ENCODE measurements around the gene CAND2. TPM values are rescaled to one million over a fixed set of nuclear protein-coding genes. Genes with fewer than 3 reads are reported as not detected.
"Not testable (repeated sequence)": the region's sequence is repeated elsewhere in the genome, so short reads cannot be mapped to it uniquely, and the experiment has no call there.

The CAND2 gene
- total RNA-seq, 8 experiments from 2014 or later = 0.97 to 12.4 (median 8.3) TPM

DNA sequence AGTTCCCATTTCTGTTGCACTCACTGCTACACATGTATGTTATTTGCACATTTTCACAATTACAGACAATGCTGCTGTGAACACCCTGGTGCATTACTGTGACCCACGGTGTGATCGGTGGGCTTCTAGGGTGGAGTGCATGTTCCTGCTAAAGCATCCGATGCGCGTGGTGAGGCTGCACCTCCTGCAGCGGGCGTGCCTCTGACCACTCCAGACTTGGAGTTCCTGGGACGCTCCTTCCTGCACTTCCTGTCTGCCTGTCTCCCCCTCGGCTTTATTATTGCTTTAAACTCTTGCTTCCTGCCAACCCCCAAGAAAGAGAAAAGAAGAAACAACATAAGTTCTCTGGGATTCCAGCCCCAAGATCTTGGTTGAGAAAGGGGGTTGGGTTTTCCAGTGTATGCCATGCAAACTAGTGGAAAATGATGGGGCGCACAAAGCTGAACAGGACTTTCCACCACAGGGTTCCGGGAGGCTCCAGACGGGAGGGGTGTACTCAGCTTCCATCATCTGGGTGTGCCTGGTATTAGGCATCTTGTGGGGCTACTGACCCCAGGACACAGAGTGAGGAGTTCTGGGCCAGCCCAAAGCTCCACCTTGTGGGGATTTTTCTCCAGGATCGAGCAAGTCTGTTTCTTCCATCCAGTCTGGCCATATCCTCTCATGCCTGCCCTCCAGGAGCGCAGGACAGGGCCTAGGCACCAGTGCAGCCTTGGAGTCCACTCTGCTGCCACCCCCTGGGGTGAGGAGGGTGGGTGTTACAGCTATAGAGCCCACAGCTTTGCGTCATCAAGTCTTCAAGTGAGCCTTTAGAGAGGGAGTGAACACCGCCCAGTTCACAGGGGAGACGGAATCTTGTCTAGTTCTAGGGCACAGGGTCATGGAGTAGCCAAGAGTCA is 33.7 kb downstream of the CAND2 start:
- no peaks in the 10 kb centered on the region for H3K4me1 ChIP-seq (replicated peaks in 1 of 2)
- in situ Hi-C loops (cut with MboI; ENCODE audit: low pct_unique_long_range_greater_than_20kb in 2 of 9, low sequenced_read_pairs in 9 of 9, unreplicated experiment in 9 of 9) = loop anchor here in 1 of 9 experiments (10.0 kb wide), 1 partner anchor 125 kb away; no protein-coding TSS in a partner anchor
- H3K27ac ChIP-seq = no peak overlapping the region
- 40 to 97% (median 68%) methylated on average over 1 to 10 of the region's 17 CpGs; no CpG with 5 or more reads in 1 of the 10 experiments for WGBS, 10 experiments
- ATAC-seq (replicated peaks in 6 of 8) = peak; percentile 11 to 44 (median 34)
- no peak overlapping the region for H3K4me3 ChIP-seq

DNA sequence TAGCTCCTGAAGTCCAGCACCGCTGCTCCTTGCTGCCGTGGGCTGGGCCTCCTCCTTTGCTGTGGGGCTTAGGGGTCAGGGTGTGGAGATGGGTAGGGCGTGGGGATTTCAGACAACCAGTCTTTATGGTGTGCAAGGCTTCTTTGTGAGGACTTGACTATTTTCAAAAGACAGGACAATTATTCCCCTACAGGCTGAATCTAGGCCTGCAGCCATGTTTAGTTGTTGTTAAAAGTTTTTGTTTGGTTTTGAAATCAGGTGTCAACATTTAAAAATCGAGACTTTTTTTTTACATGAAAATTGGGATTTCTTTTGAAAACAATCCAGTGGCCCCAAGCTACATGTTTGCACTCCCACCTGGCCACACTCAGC is 34.3 kb downstream of the CAND2 start:
- Histone ChIP-seq H3K27ac (no peak overlapping the region), H3K4me3 (no peak overlapping the region), H3K4me1 (replicated peaks in 1 of 2) (no peaks in the 10 kb centered on the region)
- in situ Hi-C loops (cut with MboI; ENCODE audit: low pct_unique_long_range_greater_than_20kb in 2 of 9, low sequenced_read_pairs in 9 of 9, unreplicated experiment in 9 of 9) = no loop called here
- ATAC-seq (replicated peaks in 6 of 8) = peak in 5 of 8 experiments; percentile 15 to 20 (median 20)
- 25 to 100% (median 88%) methylated on average over 1 to 2 of the region's 4 CpGs; no CpG with 5 or more reads in 4 of the 10 experiments for WGBS, 10 experiments

DNA sequence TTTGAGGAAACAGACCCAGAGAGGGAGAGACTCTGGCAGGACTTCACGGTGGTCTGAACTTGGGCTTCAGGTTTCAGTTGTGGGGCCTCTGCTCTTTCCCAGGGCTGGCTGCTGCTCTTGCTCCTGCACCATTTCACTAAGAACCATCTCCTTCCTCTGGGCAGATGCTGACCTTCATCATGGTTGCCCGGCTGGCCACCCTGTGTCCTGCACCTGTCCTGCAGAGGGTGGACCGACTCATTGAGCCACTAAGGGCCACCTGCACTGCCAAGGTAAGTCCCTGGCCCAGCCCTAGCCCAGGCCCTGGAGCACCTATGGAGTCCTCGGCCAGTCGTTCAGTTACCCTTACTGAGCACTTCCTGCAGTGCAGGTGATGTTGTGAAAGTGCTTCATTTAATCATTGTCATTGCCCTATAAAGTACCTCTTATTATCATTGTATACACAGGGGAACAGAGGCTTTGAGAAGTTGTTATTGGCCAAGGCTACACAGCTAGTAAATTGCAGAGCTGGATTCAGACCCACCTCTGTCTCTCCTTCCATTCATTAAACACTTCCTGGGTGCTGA is 34.9 kb downstream of the CAND2 start:
- H3K27ac ChIP-seq = no peak overlapping the region
- peak in 2 of 8 experiments; percentile 4 for ATAC-seq (replicated peaks in 6 of 8)
- in situ Hi-C loops (cut with MboI; ENCODE audit: low pct_unique_long_range_greater_than_20kb in 2 of 9, low sequenced_read_pairs in 9 of 9, unreplicated experiment in 9 of 9) = no loop called here
- 70 to 100% methylated on average over 2 to 4 of the region's 5 CpGs; no CpG with 5 or more reads in 8 of the 10 experiments for WGBS, 10 experiments
- no peak overlapping the region for H3K4me3 ChIP-seq
- no peaks in the 10 kb centered on the region for H3K4me1 ChIP-seq (replicated peaks in 1 of 2)

DNA sequence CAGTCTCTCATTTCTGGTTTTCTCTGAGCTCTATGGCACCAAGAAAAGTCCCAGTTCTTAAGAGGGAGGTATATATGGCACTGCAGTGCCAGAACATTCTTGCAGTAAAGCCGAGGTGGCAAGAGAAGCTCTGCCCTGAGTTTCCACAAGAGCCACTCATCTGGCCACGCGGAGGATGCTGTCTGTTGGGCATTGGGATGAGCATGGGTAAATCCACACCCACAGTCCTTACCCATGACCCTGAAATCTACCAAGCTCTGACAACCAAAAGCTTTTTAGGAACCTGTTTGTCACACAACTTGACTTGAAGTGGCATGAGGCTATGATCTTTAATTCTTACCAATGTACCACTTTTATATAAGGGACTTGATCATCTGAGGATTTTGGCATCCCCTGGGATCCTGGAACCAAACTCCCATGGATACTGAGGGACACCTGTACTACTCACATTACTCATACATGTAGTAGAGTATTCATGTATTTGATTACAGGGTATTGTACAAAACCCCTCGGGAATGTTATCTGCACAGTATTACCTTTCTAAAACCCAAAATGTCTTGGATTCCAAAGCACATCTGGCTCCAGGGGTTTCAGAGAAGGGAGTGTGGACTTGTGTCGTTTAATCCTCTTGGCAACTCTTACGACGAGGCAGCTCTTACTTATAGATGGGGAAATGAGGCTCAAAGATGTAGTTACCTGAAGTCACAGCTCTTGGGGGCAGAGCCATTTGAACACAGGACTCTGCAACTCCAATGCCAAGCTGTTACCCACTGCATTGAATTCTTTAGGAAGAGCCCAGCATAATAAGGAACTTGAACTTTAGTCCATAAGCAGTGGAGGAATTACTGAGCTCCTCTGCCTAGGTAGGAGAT is 36.1 kb downstream of the CAND2 start:
- no peak overlapping the region for H3K27ac ChIP-seq
- in situ Hi-C loops (cut with MboI; ENCODE audit: low pct_unique_long_range_greater_than_20kb in 2 of 9, low sequenced_read_pairs in 9 of 9, unreplicated experiment in 9 of 9) = no loop called here
- ATAC-seq (replicated peaks in 6 of 8) = no peak
- no peak overlapping the region for H3K4me3 ChIP-seq
- no peaks in the 10 kb centered on the region for H3K4me1 ChIP-seq (replicated peaks in 1 of 2)
- 67 to 100% (median 91%) methylated on average over 1 to 5 of the region's 7 CpGs; no CpG with 5 or more reads in 3 of the 10 experiments for WGBS, 10 experiments

DNA sequence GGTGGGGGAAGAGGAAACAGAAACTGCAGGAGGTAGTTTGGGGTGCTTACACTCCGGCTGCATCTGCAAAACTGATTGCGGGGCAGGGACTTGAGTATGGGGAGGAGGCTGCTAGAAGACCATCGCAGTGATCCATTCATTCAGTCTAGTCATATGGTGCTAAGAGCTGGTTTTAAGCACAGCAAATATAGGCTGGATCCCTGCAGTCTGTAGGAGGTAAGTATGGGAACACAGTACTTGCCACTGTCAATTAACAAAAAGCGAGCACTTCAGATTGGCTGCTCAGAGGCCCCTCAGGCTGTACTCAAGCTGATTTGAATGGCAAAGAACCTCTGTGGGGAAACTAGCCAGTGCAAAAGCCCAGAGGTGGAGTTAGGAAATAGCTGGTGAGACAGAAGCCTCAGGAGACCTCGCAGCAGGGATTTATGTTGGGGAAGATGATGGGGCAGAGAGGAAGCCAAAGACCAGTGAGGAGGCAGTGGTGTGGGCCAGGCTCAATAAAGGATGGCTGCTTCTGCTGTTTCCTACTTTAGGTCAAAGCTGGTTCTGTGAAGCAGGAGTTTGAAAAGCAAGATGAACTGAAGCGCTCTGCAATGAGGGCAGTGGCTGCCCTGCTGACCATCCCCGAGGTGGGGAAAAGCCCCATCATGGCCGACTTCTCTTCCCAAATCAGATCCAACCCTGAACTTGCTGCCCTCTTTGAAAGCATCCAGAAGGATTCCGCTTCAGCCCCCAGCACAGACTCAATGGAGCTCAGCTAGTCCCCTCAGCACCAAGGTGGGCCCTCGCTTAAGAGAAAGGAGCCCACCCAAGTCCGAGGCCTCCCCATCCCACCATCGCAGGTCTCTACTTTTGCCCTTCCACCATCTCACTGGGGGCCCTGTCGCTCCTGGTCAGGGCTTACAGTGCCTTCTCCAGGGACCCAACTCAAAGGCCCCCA is 37.0 kb downstream of the CAND2 start:
- Histone ChIP-seq H3K4me3 (no peak overlapping the region), H3K4me1 (replicated peaks in 1 of 2) (peaks cover 2 to 7% of the 10 kb centered on the region in 2 donors), H3K27ac (no peak overlapping the region)
- in situ Hi-C loops (cut with MboI; ENCODE audit: low pct_unique_long_range_greater_than_20kb in 2 of 9, low sequenced_read_pairs in 9 of 9, unreplicated experiment in 9 of 9) = no loop called here
- ATAC-seq (replicated peaks in 6 of 8) = peak in 2 of 8 experiments; percentile 16
- WGBS, 10 experiments = 63 to 100% (median 78%) methylated on average over 1 to 8 of the region's 13 CpGs; no CpG with 5 or more reads in 1 of the 10 experiments

DNA sequence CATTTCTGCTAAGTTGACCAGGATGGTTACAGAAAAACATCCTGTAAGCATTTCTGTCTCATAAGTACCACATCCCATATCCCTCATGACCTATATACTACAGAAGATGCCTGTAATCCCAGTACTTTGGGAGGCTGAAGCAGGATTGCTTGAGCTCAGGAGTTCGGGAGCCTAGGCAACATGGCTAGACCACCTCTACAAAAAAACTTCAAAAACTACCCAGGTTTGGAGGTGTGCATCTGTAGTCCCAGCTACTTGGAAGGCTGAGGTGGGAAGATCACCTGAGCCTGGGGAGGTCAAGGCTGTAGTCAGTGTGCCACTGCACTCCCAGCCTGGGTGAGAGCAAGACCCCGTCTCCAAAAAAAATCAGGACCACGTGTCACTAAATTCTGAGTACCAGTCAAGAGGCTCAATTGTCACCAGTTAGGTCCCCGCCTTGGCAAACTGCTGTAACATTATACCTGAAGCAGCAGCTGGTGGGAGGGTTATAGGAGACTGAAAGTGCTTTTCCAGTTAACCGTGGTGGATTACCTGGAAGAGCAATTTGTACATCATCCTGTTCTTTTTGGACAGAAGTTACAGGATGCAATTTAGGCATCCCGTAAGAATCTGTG is 38.7 kb downstream of the CAND2 start:
- in situ Hi-C loops (cut with MboI; ENCODE audit: low pct_unique_long_range_greater_than_20kb in 2 of 9, low sequenced_read_pairs in 9 of 9, unreplicated experiment in 9 of 9) = no loop called here
- ATAC-seq (replicated peaks in 6 of 8) = no peak
- WGBS, 10 experiments = 80 to 100% (median 100%) methylated on average over 1 to 3 of the region's 6 CpGs
- Histone ChIP-seq H3K27ac (no peak overlapping the region), H3K4me3 (no peak overlapping the region), H3K4me1 (replicated peaks in 1 of 2) (peaks cover 19 to 22% of the 10 kb centered on the region in 2 donors)

DNA sequence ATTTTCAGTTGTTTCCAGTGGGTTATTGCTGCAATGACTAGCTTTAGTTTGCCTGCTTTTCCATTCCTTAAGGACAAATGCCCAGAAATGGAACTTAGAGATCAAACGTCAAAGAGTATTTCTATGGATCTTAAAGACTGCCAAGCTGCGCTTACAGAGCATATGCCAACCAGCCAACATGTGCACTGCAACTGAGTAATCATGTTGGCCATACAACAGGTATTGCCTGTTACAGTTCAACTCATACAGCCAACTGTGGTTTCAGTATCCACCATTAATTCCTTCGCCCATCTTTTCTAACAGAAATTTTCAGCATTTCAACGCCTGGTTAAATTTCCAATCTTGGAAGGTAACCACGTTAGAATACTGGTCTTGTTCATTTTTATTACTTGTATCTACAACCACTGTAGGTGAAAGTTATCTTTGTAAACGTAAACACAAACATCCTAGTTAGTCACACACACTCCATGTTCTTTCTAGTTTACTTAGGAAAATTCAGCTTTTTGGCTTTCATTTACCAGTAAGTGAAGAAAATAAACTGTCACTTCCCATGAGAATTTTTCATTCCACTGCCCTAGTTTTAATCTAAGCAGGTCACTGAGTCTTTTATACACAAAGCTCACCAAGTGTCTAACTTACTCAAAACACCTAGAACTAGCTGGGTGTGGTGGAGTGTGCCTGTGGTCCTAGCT is 41.0 kb downstream of the CAND2 start:
- Histone ChIP-seq H3K4me3 (no peak overlapping the region), H3K4me1 (replicated peaks in 1 of 2) (peaks cover 22 to 25% of the 10 kb centered on the region in 2 donors), H3K27ac (no peak overlapping the region)
- ATAC-seq (replicated peaks in 6 of 8) = no peak
- 55 to 100% (median 67%) methylated on average over 1 to 6 of the region's 6 CpGs; no CpG with 5 or more reads in 1 of the 10 experiments for WGBS, 10 experiments
- in situ Hi-C loops (cut with MboI; ENCODE audit: low pct_unique_long_range_greater_than_20kb in 2 of 9, low sequenced_read_pairs in 9 of 9, unreplicated experiment in 9 of 9) = no loop called here

DNA sequence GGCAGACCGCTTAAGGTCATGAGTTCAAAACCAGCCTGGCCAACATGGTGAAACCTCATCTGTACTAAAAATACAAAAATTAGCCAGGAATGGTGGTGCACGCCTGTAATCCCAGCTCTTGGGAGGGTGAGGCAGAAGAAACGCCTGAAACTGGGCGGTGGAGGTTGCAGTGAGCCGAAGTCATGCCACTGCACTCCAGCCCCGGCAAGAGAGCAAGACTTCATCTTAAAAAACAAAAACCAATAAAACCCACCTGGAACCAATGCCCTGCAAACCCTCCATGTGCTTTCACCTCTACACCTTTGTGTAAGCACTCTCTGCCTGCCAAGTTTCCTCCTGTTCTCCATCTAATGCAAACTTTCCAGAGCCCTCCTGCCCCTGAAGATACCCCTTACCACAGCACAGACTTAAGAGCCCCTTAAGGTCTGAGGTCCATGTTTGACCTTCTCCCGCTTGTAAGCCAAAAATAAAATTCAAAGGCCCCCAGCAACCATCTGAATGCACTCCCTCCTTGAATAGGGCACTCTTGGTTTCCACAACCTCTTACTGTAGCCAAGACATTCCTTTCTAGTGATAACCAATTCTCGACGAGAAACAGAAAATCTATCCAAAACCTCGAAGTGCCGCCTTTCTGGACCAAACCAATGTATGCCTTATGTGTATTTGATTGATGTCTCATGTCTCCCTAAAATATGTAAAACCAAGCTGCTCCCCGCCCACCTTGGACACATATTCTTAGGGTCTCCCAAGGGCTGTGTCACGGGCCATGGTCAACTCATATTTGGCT is 41.9 kb downstream of the CAND2 start:
- in situ Hi-C loops (cut with MboI; ENCODE audit: low pct_unique_long_range_greater_than_20kb in 2 of 9, low sequenced_read_pairs in 9 of 9, unreplicated experiment in 9 of 9) = no loop called here
- WGBS, 10 experiments = 34 to 100% (median 82%) methylated on average over 1 to 12 of the region's 13 CpGs; no CpG with 5 or more reads in 1 of the 10 experiments
- H3K4me1 ChIP-seq (replicated peaks in 1 of 2) = peaks cover 22 to 25% of the 10 kb centered on the region in 2 donors
- H3K27ac ChIP-seq = no peak overlapping the region
- ATAC-seq (replicated peaks in 6 of 8) = no peak
- H3K4me3 ChIP-seq = no peak overlapping the region

DNA sequence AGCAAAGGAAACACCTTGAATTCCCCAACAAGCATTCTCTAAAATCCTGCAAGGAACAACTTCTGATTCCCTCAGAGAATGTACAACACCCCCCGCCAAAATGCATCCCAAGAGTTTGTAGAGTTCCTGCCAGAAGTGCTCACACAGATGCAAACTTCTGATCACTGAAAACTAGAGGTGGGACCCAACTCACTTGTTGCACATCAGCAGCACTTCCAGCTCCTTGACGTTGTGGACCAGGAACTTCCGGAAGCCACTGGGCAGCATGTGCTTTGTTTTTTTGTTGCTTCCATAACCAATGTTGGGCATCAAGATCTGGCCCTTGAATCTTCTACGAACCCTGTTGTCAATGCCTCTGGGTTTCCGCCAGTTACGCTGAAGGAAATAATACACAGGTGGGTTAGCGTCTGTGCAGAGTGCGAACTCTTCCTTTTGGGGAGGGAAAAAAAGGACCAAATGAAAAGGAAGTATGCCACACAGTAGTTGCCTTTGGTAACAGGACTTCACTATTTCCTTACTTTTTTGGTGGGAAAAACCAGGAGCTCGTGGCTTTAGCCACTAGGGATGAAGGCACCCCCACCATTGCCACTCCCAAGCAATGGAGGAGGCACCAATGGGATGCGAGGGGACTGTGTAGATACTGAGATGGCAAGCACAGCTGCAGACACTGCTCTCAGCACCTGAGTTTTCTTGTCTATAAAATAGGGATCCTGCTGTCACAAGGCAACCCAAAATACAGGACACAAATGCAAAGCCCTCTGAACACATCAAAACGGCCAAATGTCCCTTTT is 42.9 kb downstream of the CAND2 start:
- H3K4me3 ChIP-seq = peak overlapping the region in 4 of 5 donors; percentile 74 to 83 (median 78)
- H3K4me1 ChIP-seq (replicated peaks in 1 of 2) = peaks cover 22 to 25% of the 10 kb centered on the region in 2 donors
- 50 to 100% (median 70%) methylated on average over 2 to 8 of the region's 11 CpGs; no CpG with 5 or more reads in 1 of the 10 experiments for WGBS, 10 experiments
- no peak for ATAC-seq (replicated peaks in 6 of 8)
- in situ Hi-C loops (cut with MboI; ENCODE audit: low pct_unique_long_range_greater_than_20kb in 2 of 9, low sequenced_read_pairs in 9 of 9, unreplicated experiment in 9 of 9) = no loop called here
- no peak overlapping the region for H3K27ac ChIP-seq

DNA sequence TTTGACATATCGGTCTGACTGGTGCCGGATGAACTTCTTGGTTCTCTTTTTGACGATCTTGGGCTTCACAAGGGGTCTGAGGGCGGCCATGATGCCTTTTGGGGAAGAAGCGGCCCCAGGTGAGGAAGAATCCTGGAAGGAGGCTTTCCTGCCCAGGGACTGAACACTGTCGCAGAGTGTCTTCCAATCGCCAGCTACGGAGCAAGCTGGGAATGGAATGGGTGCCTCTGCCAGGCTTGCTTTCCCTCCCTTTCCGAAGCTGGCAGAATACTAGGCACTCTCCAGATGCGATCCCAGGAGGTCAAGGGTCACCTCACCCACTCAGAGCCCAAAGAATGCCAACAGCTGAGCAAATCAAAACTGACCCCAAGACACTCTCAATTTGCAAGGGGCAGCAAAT is 43.7 kb downstream of the CAND2 start:
- H3K27ac ChIP-seq; ATAC-seq (replicated peaks in 6 of 8); in situ Hi-C loops (cut with MboI; ENCODE audit: low pct_unique_long_range_greater_than_20kb in 2 of 9, low sequenced_read_pairs in 9 of 9, unreplicated experiment in 9 of 9): not testable (repeated sequence)
- Histone ChIP-seq H3K4me1 (replicated peaks in 1 of 2) (peaks cover 22 to 25% of the 10 kb centered on the region in 2 donors), H3K4me3 (peak overlapping the region; percentile 62 to 83 (median 78))
- WGBS, 10 experiments = 20 to 80% (median 57%) methylated on average over 1 to 8 of the region's 10 CpGs; no CpG with 5 or more reads in 6 of the 10 experiments
